MCF 10A (cell line): Measurements from ENCODE around the gene HPCAL1. TPM values are rescaled to one million over a fixed set of nuclear protein-coding genes. Genes with fewer than 3 reads are reported as not detected.

ENCODE experiments used
- BruUV-seq: library from RNA; stranded (reverse); fragments of 400-500 nt; replicated peaks from 2 replicates; lab custom pipeline; 2021; lab: Mats Ljungman, UMichigan
- CTCF ChIA-PET: fragments of 300-600 bp; sonication (Branson Sonifier 250); formaldehyde crosslinking; extraction: SDS; loops from one replicate; lab custom pipeline; 2021; ENCODE audit warnings: antibody characterized with exemption, inconsistent platforms; lab: Yijun Ruan, JAX
- POLR2A ChIA-PET: fragments of 300-600, 350-650 bp; sonication (Branson Sonifier 250); formaldehyde crosslinking; extraction: SDS; loops from one replicate; lab custom pipeline; 2020; ENCODE audit warnings: antibody characterized with exemption, inconsistent platforms; lab: Yijun Ruan, JAX
- DNase-seq: peaks from one replicate; pipeline ENCODE4 v3.0.0-alpha.2; 2018; ENCODE audit not compliant: unreplicated experiment
- H3K27ac Mint-ChIP-seq: one replicate; pipeline ENCODE4 v1.8.0; 2022; ENCODE audit warnings: mild to moderate bottlenecking, low read depth, mixed read lengths; ENCODE audit not compliant: unreplicated experiment
- H3K27me3 Mint-ChIP-seq: one replicate; pipeline ENCODE4 v1.8.0; 2022; ENCODE audit warnings: mixed read lengths; ENCODE audit not compliant: insufficient read depth, unreplicated experiment
- H3K36me3 Mint-ChIP-seq: one replicate; pipeline ENCODE4 v1.8.0; 2022; ENCODE audit warnings: mild to moderate bottlenecking, moderate library complexity, mixed read lengths; ENCODE audit not compliant: insufficient read depth, unreplicated experiment
- H3K4me1 Mint-ChIP-seq: one replicate; pipeline ENCODE4 v1.8.0; 2022; ENCODE audit warnings: mixed read lengths; ENCODE audit not compliant: insufficient read depth, unreplicated experiment
- H3K4me3 Mint-ChIP-seq: one replicate; pipeline ENCODE4 v1.8.0; 2022; ENCODE audit warnings: mild to moderate bottlenecking, moderate library complexity, mixed read lengths; ENCODE audit not compliant: unreplicated experiment
- H3K9me3 Mint-ChIP-seq: one replicate; pipeline ENCODE4 v1.8.0; 2022; ENCODE audit warnings: mixed read lengths; ENCODE audit not compliant: unreplicated experiment
- intact Hi-C: fragments of 100-400 bp; cut with micrococcal nuclease; formaldehyde crosslinking; loops from 2 replicates; pipeline ENCODE4 v1.14.1; 2022
- total RNA-seq: library from RNA; stranded (reverse); gene quantifications from 2 replicates; pipeline ENCODE4 v1.2.3, GENCODE V29; 2022
- TF ChIP-seq, protein P1 (sequence below): fragments of 200-600 bp; IDR thresholded peaks from one replicate; pipeline ENCODE4 v1.8.0; 2022; ENCODE audit warnings: antibody characterized with exemption, mild to moderate bottlenecking; ENCODE audit not compliant: unreplicated experiment

The HPCAL1 gene
- total RNA-seq, 1 experiment from 2014 or later = 144 TPM

- H3K4me1 Mint-ChIP-seq = peaks cover 60% of the 10 kb centered on the region
- no peaks in the 10 kb centered on the region for H3K27me3 Mint-ChIP-seq
Measured at GRCh38 chr2:10285556-10286198, 17.0 kb upstream of the HPCAL1 start.

DNA sequence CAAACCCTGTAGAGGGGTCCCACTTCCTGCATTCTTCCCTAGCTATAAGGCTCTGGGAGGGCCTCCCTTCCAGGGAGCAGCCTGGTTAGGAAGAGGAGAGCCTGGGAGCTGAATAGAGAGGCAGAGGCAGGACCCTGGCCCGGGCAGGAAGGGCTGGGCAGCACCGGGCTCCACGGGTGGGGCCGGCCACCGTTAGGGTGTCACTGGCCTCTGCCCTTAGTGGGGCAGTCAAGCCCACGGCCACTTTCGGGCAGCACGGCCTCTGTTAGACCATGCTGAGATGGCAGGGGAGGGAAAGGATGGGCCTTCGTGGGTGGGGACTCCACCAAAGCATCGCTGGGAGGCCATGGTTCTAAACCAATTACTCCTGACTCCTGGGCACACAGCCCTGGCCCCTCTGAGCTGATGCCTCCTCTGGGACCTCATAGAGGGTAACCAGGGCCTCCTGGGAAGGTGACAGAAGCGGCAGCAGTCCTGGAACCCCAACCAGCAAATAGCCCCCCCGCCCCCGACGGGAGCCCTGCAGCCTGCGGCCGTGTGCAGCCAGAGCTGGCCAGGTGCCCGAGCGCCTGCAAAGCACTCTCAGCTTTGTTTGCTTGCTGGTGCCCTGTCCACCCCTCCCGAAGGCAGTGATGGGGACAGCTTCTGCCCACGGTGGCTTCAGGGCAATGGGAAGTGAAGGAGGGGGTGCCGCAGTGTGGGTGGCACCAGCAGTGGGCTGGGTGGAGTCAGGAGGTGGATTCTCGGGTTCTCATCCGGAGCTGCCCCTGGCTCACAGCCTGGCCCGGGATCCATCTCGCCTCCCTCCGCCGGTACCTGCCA lies 16.3 kb upstream of the HPCAL1 start:
- Mint-ChIP-seq H3K36me3 (no peaks in the 10 kb centered on the region), H3K4me1 (peaks cover 66% of the 10 kb centered on the region), H3K27me3 (no peaks in the 10 kb centered on the region), H3K4me3 (no peak overlapping the region), H3K9me3 (no peaks in the 10 kb centered on the region), H3K27ac (peak overlapping the region; percentile 20)
- ChIA-PET CTCF (interaction anchor here (0.7 to 1.6 kb wide), 3 partner anchors 15 to 123 kb away, joined by 3 to 7 read pairs (median 4); no protein-coding TSS in a partner anchor), POLR2A (interaction anchor here (0.6 to 2.2 kb wide), 5 partner anchors 16 to 243 kb away, joined by 3 to 5 read pairs (median 3); partner anchors contain the start of genes HPCAL1 and KLF11)
- intact Hi-C loops = no loop called here
- no TSS peak for BruUV-seq
- peak; percentile 33 for DNase-seq
- TF ChIP-seq, protein P1, sequence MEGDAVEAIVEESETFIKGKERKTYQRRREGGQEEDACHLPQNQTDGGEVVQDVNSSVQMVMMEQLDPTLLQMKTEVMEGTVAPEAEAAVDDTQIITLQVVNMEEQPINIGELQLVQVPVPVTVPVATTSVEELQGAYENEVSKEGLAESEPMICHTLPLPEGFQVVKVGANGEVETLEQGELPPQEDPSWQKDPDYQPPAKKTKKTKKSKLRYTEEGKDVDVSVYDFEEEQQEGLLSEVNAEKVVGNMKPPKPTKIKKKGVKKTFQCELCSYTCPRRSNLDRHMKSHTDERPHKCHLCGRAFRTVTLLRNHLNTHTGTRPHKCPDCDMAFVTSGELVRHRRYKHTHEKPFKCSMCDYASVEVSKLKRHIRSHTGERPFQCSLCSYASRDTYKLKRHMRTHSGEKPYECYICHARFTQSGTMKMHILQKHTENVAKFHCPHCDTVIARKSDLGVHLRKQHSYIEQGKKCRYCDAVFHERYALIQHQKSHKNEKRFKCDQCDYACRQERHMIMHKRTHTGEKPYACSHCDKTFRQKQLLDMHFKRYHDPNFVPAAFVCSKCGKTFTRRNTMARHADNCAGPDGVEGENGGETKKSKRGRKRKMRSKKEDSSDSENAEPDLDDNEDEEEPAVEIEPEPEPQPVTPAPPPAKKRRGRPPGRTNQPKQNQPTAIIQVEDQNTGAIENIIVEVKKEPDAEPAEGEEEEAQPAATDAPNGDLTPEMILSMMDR = no peak

More at GRCh38 chr2:10285556-10286198, 17.0 kb upstream of the HPCAL1 start:
- intact Hi-C loops = no loop called here
- H3K4me3 Mint-ChIP-seq = peak overlapping the region; percentile 5
- no peaks in the 10 kb centered on the region for H3K36me3 Mint-ChIP-seq
- peak; percentile 87 for DNase-seq
- BruUV-seq = no TSS peak
- TF ChIP-seq, protein P1 = no peak
- ChIA-PET CTCF (interaction anchor here (0.7 to 1.6 kb wide), 4 partner anchors 16 to 148 kb away, joined by 3 to 7 read pairs (median 4); no protein-coding TSS in a partner anchor), POLR2A (interaction anchor here (0.8 to 1.5 kb wide), 4 partner anchors 12 to 122 kb away, joined by 3 to 4 read pairs (median 3); partner anchors contain the start of gene HPCAL1)
- no peaks in the 10 kb centered on the region for H3K9me3 Mint-ChIP-seq
- peak overlapping the region; percentile 20 for H3K27ac Mint-ChIP-seq

- BruUV-seq = no TSS peak
- no peaks in the 10 kb centered on the region for H3K36me3 Mint-ChIP-seq
- H3K9me3 Mint-ChIP-seq = no peaks in the 10 kb centered on the region
- DNase-seq = peak; percentile 60
- peaks cover 53% of the 10 kb centered on the region for H3K4me1 Mint-ChIP-seq
- intact Hi-C loops = no loop called here
- no peaks in the 10 kb centered on the region for H3K27me3 Mint-ChIP-seq
- TF ChIP-seq, protein P1 = no peak
- ChIA-PET POLR2A (interaction anchor here (2.2 kb wide), 1 partner anchor 15 kb away, joined by 5 read pairs; the partner anchor contains the start of gene HPCAL1), CTCF (no interaction called here)
- no peak overlapping the region for H3K27ac Mint-ChIP-seq
- no peak overlapping the region for H3K4me3 Mint-ChIP-seq
Measured at GRCh38 chr2:10287761-10288160, 14.9 kb upstream of the HPCAL1 start.

- TF ChIP-seq, protein P1 = no peak
- CTCF ChIA-PET = interaction anchor here (2.5 kb wide), 1 partner anchor 120 kb away, joined by 8 read pairs; no protein-coding TSS in a partner anchor
- Mint-ChIP-seq H3K4me3 (no peak overlapping the region), H3K36me3 (no peaks in the 10 kb centered on the region), H3K9me3 (no peaks in the 10 kb centered on the region), H3K27me3 (no peaks in the 10 kb centered on the region), H3K4me1 (peaks cover 44% of the 10 kb centered on the region), H3K27ac (no peak overlapping the region)
- POLR2A ChIA-PET = interaction anchor here (0.9 to 2.2 kb wide), 3 partner anchors 9 to 120 kb away, joined by 3 to 5 read pairs (median 4); partner anchors contain the start of gene HPCAL1
- peak; percentile 27 for DNase-seq
- BruUV-seq = no TSS peak
- intact Hi-C loops = no loop called here
Measured at GRCh38 chr2:10288606-10289005, 14.1 kb upstream of the HPCAL1 start.
